Transverse colon (tissue), 4 donors: Measurements from ENCODE around the gene CALN1. TPM values are rescaled to one million over a fixed set of nuclear protein-coding genes. Genes with fewer than 3 reads are reported as not detected.

Experiments used
- DNase-seq: peaks from one replicate; pipeline ENCODE4 v3.0.0-alpha.2; 2019
- H3K27ac ChIP-seq, 4 donors: fragments of 200-600 bp; sonication (generic); 2 replicates each; pipeline ENCODE4 v1.5.1; 2016 to 2018; ENCODE audit warnings: inconsistent platforms in 4 of 4
- H3K27me3 ChIP-seq: fragments of 200-600 bp; sonication (generic); 2 replicates; pipeline ENCODE4 v1.5.1; 2017; ENCODE audit warnings: inconsistent platforms
- H3K36me3 ChIP-seq, 4 donors: fragments of 200-600 bp; sonication (generic); 2 replicates each; pipeline ENCODE4 v1.5.1; 2017 to 2019; ENCODE audit warnings: inconsistent platforms in 4 of 4
- H3K4me1 ChIP-seq, 4 donors: fragments of 200-600 bp; sonication (generic); 2 replicates each; pipeline ENCODE4 v1.5.1; 2017 to 2020; ENCODE audit warnings: inconsistent platforms in 4 of 4
- H3K4me3 ChIP-seq, 4 donors: fragments of 200-600 bp; sonication (generic); 1 replicate in 1 of 4; 2 replicates in 3 of 4; pipeline versions ENCODE4 v1.5.1 to v1.6.1; 2017 to 2019; ENCODE audit warnings: inconsistent platforms in 4 of 4
- H3K9me3 ChIP-seq, 2 donors: fragments of 200-600 bp; sonication (generic); 2 replicates each; pipeline ENCODE4 v1.5.1; 2017 to 2019; ENCODE audit warnings: inconsistent platforms in 2 of 2
- CTCF ChIP-seq, 5 experiments: fragments of 200-600 bp in 3 of 5; fragments of 450-650 bp in 2 of 5; sonication (generic) in 3 of 5; IDR thresholded peaks; 1 replicate in 2 of 5; 2 replicates in 3 of 5; pipeline ENCODE4 v1.5.1; 2016 to 2017; ENCODE audit warnings: antibody characterized with exemption in 5 of 5, inconsistent platforms in 3 of 5, mild to moderate bottlenecking in 2 of 5, moderate library complexity in 1 of 5
- EP300 ChIP-seq: sonication (generic); formaldehyde crosslinking; IDR thresholded peaks from one replicate; pipeline ENCODE4 v1.6.1; 2017; ENCODE audit warnings: antibody characterized with exemption, low read depth
- POLR2A ChIP-seq: fragments of 450-650 bp; IDR thresholded peaks from one replicate; pipeline ENCODE4 v1.6.1; 2016; ENCODE audit warnings: antibody characterized with exemption, mild to moderate bottlenecking, moderate library complexity
- POLR2AphosphoS5 ChIP-seq, 3 donors: sonication (generic); formaldehyde crosslinking; IDR thresholded peaks; one replicate each; pipeline ENCODE4 v1.6.1; 2016; ENCODE audit warnings: antibody characterized with exemption in 3 of 3
- WGBS, 2 donors: methylation state at CpG; one replicate each; pipeline ENCODE4 v1.1.5; 2018; ENCODE audit warnings: low coverage in 1 of 2; 5-methylcytosine and 5-hydroxymethylcytosine counted together
- in situ Hi-C, 4 donors: fragments of 200-750 bp; cut with MboI; loops; one replicate each; pipeline versions ENCODE4 v1.15.0 to v1.15.1; 2017; ENCODE audit warnings: low sequenced_read_pairs in 3 of 4, low pct_ligation_motif_present in 1 of 4, low pct_unique_long_range_greater_than_20kb in 1 of 4
- intact Hi-C: fragments of 100-400 bp; cut with DNase I; formaldehyde crosslinking; loops from one replicate; pipeline ENCODE4 v1.15.1; 2023; ENCODE audit warnings: low total_unique reads
- total RNA-seq, 4 donors: library from RNA; depleted of rRNA; stranded (reverse); fragments of >200 nt; gene quantifications; one replicate each; pipeline ENCODE4 v1.1.0, GENCODE V29; 2016

Gene CALN1
- total RNA-seq, 4 donors from 2014 or later, result not detected

- Histone ChIP-seq H3K36me3 (no peaks in the 10 kb centered on the region), H3K4me3 (no peak overlapping the region), H3K27ac (no peak overlapping the region), H3K4me1 (no peaks in the 10 kb centered on the region), H3K9me3 (no peaks in the 10 kb centered on the region), H3K27me3 (no peaks in the 10 kb centered on the region)
- in situ Hi-C loops, result no loop called here
- no peak for DNase-seq
- intact Hi-C loops, result no loop called here
- no peak for TF ChIP-seq CTCF (IDR thresholded peaks at IDR 0.05)
- no peak for TF ChIP-seq POLR2AphosphoS5 (IDR thresholded peaks at IDR 0.05)
- TF ChIP-seq EP300, result no peak
- no peak for TF ChIP-seq POLR2A
- WGBS, 2 donors, result 62 to 71% methylated on average over 5 to 7 of the region's 7 CpGs
These were observed 146.8 kb downstream of the CALN1 start for GRCh38 chr7:72265071-72265904.

- DNase-seq, result no peak
- Histone ChIP-seq H3K4me3 (no peak overlapping the region), H3K9me3 (no peaks in the 10 kb centered on the region), H3K27ac (no peak overlapping the region), H3K27me3 (no peaks in the 10 kb centered on the region), H3K4me1 (no peaks in the 10 kb centered on the region), H3K36me3 (no peaks in the 10 kb centered on the region)
- in situ Hi-C loops, result no loop called here
- intact Hi-C loops, result no loop called here
- WGBS, 2 donors, result 33 to 60% methylated on average over 3 of the region's 3 CpGs
- TF ChIP-seq EP300 (no peak), CTCF (IDR thresholded peaks at IDR 0.05) (no peak), POLR2A (no peak), POLR2AphosphoS5 (IDR thresholded peaks at IDR 0.05) (no peak)
These were observed 151.7 kb downstream of the CALN1 start for GRCh38 chr7:72260406-72260805.

GRCh38 chr7:72258074-72258473 is 154.1 kb downstream of the CALN1 start:
- DNase-seq, result no peak
- Histone ChIP-seq H3K4me3 (no peak overlapping the region), H3K36me3 (no peaks in the 10 kb centered on the region), H3K27ac (no peak overlapping the region), H3K27me3 (no peaks in the 10 kb centered on the region), H3K4me1 (no peaks in the 10 kb centered on the region), H3K9me3 (no peaks in the 10 kb centered on the region)
- intact Hi-C loops (no loop called here), in situ Hi-C loops (no loop called here)
- TF ChIP-seq POLR2A (no peak), POLR2AphosphoS5 (IDR thresholded peaks at IDR 0.05) (no peak), EP300 (no peak), CTCF (IDR thresholded peaks at IDR 0.05) (no peak)
- 83 to 89% methylated on average over 1 to 3 of the region's 3 CpGs for WGBS, 2 donors

- Histone ChIP-seq H3K4me1 (no peaks in the 10 kb centered on the region), H3K4me3 (no peak overlapping the region), H3K27ac (no peak overlapping the region), H3K36me3 (no peaks in the 10 kb centered on the region), H3K27me3 (no peaks in the 10 kb centered on the region), H3K9me3 (no peaks in the 10 kb centered on the region)
- TF ChIP-seq POLR2A (no peak), EP300 (no peak), CTCF (IDR thresholded peaks at IDR 0.05) (no peak), POLR2AphosphoS5 (IDR thresholded peaks at IDR 0.05) (no peak)
- WGBS, 2 donors, result 68 to 89% methylated on average over 3 to 4 of the region's 4 CpGs
- intact Hi-C loops, result no loop called here
- no peak for DNase-seq
- in situ Hi-C loops, result no loop called here
These were observed 157.7 kb downstream of the CALN1 start for GRCh38 chr7:72254455-72254854.
